Activated CD4-positive, alpha-beta T cell treated with anti-CD3 and anti-CD28 coated beads, Interleukin-2, amount 10 ng/mL, durations not matched to agents 24 days and 14 days (primary cell): ENCODE results near the gene SVIL. TPM values are rescaled to one million over a fixed set of nuclear protein-coding genes. Genes with fewer than 3 reads are reported as not detected.

ENCODE experiments used
- DNase-seq: peaks from one replicate; pipeline ENCODE4 v3.0.0; 2022
- H3K27ac Mint-ChIP-seq: one replicate; pipeline ENCODE4 v1.8.0; 2022; ENCODE audit warnings: mild to moderate bottlenecking, mixed read lengths
- H3K27me3 Mint-ChIP-seq: one replicate; pipeline ENCODE4 v1.8.0; 2022; ENCODE audit warnings: mixed read lengths
- H3K36me3 Mint-ChIP-seq: one replicate; pipeline ENCODE4 v1.8.0; 2022; ENCODE audit warnings: low read depth, mild to moderate bottlenecking, mixed read lengths
- H3K4me1 Mint-ChIP-seq: one replicate; pipeline ENCODE4 v1.8.0; 2021; ENCODE audit warnings: mixed read lengths
- H3K4me3 Mint-ChIP-seq: one replicate; pipeline ENCODE4 v1.8.0; 2022; ENCODE audit warnings: mild to moderate bottlenecking, moderate library complexity, mixed read lengths
- H3K9me3 Mint-ChIP-seq: one replicate; pipeline ENCODE4 v1.8.0; 2021; ENCODE audit warnings: mixed read lengths
- intact Hi-C: fragments of 100-400 bp; cut with micrococcal nuclease; formaldehyde crosslinking; loops from one replicate; pipeline ENCODE4 v1.15.1; 2023
- total RNA-seq: library from RNA; stranded (reverse); gene quantifications from 2 replicates; pipeline ENCODE4 v1.2.3, GENCODE V29; 2022

Gene SVIL
- total RNA-seq, 1 donor from 2014 or later, result 10.1 TPM

DNA sequence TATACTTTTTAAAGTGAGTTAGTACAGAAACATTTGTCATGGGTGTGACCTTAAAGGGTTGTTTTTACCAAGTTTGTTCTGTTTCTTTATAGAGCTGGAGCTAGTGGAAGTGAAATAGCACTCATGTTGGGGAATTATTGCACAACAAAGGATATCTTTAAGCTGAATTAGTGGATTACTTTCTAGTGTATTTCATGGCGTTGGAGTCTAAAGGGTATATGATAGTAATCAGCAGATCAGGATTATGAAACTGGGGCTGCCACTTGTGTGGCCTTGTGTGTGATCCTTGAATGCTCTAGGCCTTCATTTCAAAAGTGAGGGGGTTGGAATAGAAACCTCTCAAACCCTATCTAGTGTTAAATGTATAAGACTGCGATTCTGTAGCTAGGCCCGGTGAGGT, 222.3 kb downstream of the SVIL start:
- no peak for DNase-seq
- no peaks in the 10 kb centered on the region for H3K9me3 Mint-ChIP-seq
- no peaks in the 10 kb centered on the region for H3K27me3 Mint-ChIP-seq
- no peak overlapping the region for H3K27ac Mint-ChIP-seq
- no peak overlapping the region for H3K4me3 Mint-ChIP-seq
- peaks cover 9% of the 10 kb centered on the region for H3K36me3 Mint-ChIP-seq
- peaks cover 27% of the 10 kb centered on the region for H3K4me1 Mint-ChIP-seq
- intact Hi-C loops, result loop anchor here (5.0 kb wide), 1 partner anchor 35 kb away; no protein-coding TSS in a partner anchor

DNA sequence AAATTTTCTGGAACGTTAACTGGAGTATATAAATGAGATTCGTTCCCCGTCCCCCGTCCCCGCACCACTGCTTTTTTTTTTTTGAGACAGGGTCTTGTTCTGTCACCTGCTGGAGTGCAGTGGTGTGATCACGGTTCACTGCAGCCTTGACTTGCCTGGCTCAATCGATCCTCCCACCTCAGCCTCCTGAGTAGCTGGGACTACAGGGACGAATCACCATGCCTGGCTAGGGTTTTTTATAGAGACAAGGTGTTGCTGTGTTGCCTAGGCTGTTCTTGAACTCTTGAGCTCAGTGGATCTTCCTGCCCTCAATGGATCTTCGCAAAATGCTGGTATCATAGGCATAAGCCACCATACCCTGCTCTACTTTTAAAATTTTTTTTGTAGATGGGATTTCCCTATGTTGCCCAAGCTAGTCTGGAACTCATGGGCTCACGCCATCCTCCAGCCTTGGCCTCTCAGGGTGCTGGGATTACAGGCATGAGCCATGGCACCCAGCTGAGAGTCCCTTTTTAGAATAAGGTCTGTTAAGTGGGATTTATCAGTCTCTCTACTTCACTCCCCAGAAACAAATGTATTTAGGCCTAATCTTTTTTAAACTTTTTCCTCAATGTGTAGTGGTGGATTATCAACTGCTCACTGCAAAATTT, 223.0 kb downstream of the SVIL start:
- Mint-ChIP-seq H3K27ac (no peak overlapping the region), H3K4me3 (no peak overlapping the region), H3K4me1 (peaks cover 27% of the 10 kb centered on the region), H3K36me3 (peaks cover 6% of the 10 kb centered on the region), H3K9me3 (no peaks in the 10 kb centered on the region), H3K27me3 (no peaks in the 10 kb centered on the region)
- intact Hi-C loops, result loop anchor here (5.0 kb wide), 1 partner anchor 36 kb away; no protein-coding TSS in a partner anchor
- no peak for DNase-seq

DNA sequence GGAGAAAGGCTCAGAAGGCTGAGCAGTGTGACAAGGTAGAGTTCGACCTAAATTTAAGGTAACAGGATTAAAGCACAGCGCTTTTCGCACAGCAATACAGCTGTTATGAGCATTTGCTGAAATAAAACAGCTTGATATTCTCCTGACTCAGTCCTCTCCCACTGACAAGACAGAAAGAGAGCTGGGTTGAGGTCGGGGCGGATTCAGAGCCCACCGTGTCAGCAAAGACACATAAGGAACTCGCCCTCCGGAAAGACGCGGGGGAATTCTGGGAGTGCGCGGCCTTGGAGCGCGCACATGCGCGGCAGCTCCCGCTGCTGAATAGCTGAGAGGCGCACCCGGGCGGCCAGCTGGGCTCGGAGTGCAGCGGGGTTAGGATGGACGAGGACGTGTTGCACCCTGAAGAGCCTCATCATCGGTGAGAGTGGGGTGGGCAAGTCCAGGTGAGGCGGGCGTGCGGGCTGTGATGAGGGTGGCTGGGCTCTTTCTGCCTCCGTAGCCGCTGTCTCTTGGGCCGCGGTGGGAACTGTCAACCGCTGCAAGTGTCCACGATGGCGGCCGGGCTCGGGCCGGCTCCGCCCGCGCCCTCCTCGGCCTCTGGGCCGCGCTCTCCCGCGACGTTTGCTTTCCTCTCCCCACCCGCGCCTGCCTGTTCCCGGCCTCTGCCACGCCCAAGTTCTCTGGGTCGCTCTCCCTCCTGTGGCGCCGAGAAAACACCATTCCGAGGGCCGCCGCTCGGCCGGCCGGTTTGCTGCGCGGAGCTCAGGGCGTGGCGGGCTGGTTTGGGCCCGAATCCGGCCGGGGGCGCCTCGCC, 225.3 kb downstream of the SVIL start:
- peaks cover 24% of the 10 kb centered on the region for H3K4me1 Mint-ChIP-seq
- no peaks in the 10 kb centered on the region for H3K36me3 Mint-ChIP-seq
- no peaks in the 10 kb centered on the region for H3K9me3 Mint-ChIP-seq
- H3K27ac Mint-ChIP-seq, result peak overlapping the region; percentile 89
- H3K27me3 Mint-ChIP-seq, result no peaks in the 10 kb centered on the region
- peak; percentile 84 for DNase-seq
- intact Hi-C loops, result loop anchor here (5.0 kb wide), 2 partner anchors 38 to 938 kb away; partner anchors contain the start of gene MTPAP
- H3K4me3 Mint-ChIP-seq, result peak overlapping the region; percentile 98

DNA sequence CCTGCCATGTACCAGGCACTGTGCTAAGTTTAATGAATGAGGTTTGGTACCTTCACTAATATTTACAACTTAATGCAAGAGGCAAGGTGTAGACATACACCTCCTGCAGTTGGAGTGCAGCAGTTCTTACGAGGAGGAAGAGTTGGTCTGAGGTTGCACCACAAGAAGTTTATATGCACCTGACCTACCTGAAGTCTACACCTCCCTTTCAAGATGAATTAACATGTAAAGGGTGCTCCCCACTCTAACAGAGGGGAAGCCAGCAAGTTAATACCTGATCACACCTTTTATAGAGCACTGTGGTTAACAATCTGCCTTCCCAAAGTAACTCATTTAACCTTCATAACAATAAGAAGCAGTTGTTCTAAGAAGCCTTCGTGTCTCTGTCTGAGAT, 225.9 kb downstream of the SVIL start:
- H3K27ac Mint-ChIP-seq, result peak overlapping the region; percentile 89

More for the DNA sequence above, 225.9 kb downstream of the SVIL start:
- peak overlapping the region; percentile 98 for H3K4me3 Mint-ChIP-seq
- intact Hi-C loops, result loop anchor here (5.0 kb wide), 1 partner anchor 938 kb away; the partner anchor contains the start of gene MTPAP
- DNase-seq, result no peak
- H3K4me1 Mint-ChIP-seq, result peaks cover 23% of the 10 kb centered on the region
- H3K27me3 Mint-ChIP-seq, result no peaks in the 10 kb centered on the region
- no peaks in the 10 kb centered on the region for H3K9me3 Mint-ChIP-seq
- no peaks in the 10 kb centered on the region for H3K36me3 Mint-ChIP-seq
